ENCODE measurements around the gene PLEKHG7. TPM values are rescaled to one million over a fixed set of nuclear protein-coding genes. Genes with fewer than 3 reads are reported as not detected.
A peak's percentile ranks its signal among the peaks of the same experiment; 100 is the strongest.

PLEKHG7 gene
- total RNA-seq, 1 donor from 2014 or later = not detected

DNA sequence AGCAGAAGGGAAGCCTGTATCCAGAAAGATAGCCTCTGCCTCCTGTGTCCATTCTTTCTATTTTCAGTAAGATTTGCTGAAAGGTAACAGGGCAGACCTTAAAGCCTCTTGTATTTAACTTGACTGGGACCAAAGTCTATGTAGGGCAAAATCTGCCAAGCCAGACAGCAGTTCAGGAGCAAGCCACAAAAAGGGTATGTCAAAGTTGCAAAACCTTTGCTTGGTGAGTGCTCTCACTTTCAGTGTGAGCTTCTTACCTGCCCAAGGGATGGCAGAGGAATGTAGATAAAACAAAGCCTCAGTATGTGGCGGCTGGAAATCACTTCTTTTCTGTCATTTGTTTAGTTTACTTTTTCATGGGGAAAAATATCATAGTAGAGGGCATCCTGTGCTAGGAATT lies 63.1 kb downstream of the PLEKHG7 start:
- H3K27me3 Mint-ChIP-seq (ENCODE audit: low read depth) = no peaks in the 10 kb centered on the region
- H3K36me3 Mint-ChIP-seq (ENCODE audit: low read depth) = no peaks in the 10 kb centered on the region
- H3K9me3 Mint-ChIP-seq = peaks cover 3% of the 10 kb centered on the region
- no peak overlapping the region for H3K4me3 Mint-ChIP-seq
- TF ChIP-seq, protein P1, sequence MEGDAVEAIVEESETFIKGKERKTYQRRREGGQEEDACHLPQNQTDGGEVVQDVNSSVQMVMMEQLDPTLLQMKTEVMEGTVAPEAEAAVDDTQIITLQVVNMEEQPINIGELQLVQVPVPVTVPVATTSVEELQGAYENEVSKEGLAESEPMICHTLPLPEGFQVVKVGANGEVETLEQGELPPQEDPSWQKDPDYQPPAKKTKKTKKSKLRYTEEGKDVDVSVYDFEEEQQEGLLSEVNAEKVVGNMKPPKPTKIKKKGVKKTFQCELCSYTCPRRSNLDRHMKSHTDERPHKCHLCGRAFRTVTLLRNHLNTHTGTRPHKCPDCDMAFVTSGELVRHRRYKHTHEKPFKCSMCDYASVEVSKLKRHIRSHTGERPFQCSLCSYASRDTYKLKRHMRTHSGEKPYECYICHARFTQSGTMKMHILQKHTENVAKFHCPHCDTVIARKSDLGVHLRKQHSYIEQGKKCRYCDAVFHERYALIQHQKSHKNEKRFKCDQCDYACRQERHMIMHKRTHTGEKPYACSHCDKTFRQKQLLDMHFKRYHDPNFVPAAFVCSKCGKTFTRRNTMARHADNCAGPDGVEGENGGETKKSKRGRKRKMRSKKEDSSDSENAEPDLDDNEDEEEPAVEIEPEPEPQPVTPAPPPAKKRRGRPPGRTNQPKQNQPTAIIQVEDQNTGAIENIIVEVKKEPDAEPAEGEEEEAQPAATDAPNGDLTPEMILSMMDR (conservative IDR thresholded peaks at IDR 0.05) = no peak
- peaks cover 52% of the 10 kb centered on the region for H3K4me1 Mint-ChIP-seq
- DNase-seq (ENCODE audit: low read depth, low spot score) = no peak
- no peak overlapping the region for H3K27ac Mint-ChIP-seq (ENCODE audit: unreplicated experiment)

DNA sequence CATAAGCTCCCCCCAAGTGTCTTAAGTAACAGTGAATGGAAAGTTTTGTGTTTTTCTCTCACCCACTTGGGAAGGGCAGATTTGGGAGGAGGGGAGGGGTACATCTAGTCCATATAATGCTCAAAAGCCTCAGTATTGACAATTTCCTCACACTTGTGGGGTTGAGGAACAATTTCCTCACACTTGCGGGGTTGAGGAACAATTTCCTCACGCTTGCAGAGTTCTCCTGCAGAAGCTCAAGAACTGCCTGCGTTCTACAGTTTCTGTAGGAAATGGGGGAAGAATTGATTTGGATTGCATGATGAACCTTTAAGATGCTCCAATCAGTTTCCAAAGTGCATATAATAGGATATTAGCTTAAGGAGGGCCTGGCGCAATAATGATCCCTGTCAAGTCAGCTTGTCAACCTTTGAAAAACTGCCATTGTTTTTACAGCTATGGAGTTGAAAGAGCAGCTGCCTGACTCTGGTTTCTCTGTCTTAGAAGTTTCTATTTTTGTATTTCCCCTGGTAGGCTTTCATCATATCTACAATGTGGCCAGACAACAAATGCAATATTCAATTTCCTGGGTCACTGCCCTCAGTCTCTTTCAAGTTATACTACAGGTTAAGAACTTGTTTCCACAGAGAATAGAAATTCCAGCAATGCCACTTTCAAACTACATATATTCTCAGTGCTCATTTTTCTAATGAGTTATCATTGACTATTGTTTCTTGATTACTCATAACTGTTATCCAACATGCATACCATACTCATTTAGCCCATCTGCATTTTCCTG lies 66.5 kb downstream of the PLEKHG7 start:
- Mint-ChIP-seq H3K27ac (ENCODE audit: unreplicated experiment) (no peak overlapping the region), H3K27me3 (ENCODE audit: low read depth) (no peaks in the 10 kb centered on the region)

DNA sequence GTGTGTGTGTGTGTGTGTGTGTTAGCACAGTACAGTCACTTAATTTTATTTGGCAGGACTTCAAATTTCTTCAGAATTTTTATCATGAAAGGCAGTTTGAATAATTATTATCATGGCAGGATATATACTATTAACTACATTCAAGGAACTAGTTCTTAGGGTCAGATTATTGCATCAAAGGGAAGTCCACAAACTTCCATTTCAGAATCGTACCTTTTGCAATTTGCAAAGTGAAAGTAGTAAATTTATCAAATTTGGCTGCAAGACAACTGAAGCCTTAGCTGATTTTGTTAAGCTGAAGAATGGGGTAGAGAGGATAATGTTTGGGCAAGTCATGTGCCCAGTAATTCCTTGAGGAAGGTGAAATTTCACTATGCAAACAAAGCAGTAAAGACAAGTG lies 68.2 kb downstream of the PLEKHG7 start:
- Mint-ChIP-seq H3K27ac (ENCODE audit: unreplicated experiment) (no peak overlapping the region), H3K36me3 (ENCODE audit: low read depth) (no peaks in the 10 kb centered on the region), H3K27me3 (ENCODE audit: low read depth) (no peaks in the 10 kb centered on the region), H3K4me1 (peaks cover 64% of the 10 kb centered on the region), H3K9me3 (no peaks in the 10 kb centered on the region), H3K4me3 (no peak overlapping the region)
- no peak for DNase-seq (ENCODE audit: low read depth, low spot score)
- TF ChIP-seq, protein P1 (conservative IDR thresholded peaks at IDR 0.05) = no peak

More for the DNA sequence above, 66.5 kb downstream of the PLEKHG7 start:
- no peak for DNase-seq (ENCODE audit: low read depth, low spot score)
- TF ChIP-seq, protein P1 (conservative IDR thresholded peaks at IDR 0.05) = no peak
- Mint-ChIP-seq H3K4me3 (peak overlapping the region; percentile 48), H3K4me1 (peaks cover 63% of the 10 kb centered on the region), H3K9me3 (no peaks in the 10 kb centered on the region), H3K36me3 (ENCODE audit: low read depth) (no peaks in the 10 kb centered on the region)

DNA sequence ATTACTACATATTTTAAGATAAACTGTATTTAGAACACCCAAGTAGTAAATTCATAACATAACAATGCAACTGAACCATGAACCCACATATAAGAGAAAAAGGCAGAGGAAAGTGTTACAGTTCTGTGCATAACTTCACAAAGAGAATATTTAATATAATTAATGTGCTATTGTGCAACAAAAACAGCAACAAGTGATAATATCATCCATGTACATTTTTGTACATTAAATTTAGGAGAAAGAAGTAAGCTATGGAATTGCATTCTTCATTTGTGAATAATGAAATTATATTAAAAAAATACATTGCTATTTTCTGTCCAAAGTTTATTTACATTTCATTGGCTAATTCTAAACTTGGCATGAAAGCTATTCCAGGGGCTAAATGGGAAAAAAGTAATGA lies 72.6 kb downstream of the PLEKHG7 start:
- no peak for DNase-seq (ENCODE audit: low read depth, low spot score)
- H3K36me3 Mint-ChIP-seq (ENCODE audit: low read depth) = peaks cover 9% of the 10 kb centered on the region
- TF ChIP-seq, protein P1 (conservative IDR thresholded peaks at IDR 0.05) = no peak
- no peaks in the 10 kb centered on the region for H3K27me3 Mint-ChIP-seq (ENCODE audit: low read depth)
- no peak overlapping the region for H3K4me3 Mint-ChIP-seq
- no peaks in the 10 kb centered on the region for H3K9me3 Mint-ChIP-seq
- H3K27ac Mint-ChIP-seq (ENCODE audit: unreplicated experiment) = no peak overlapping the region
- H3K4me1 Mint-ChIP-seq = peaks cover 29% of the 10 kb centered on the region

DNA sequence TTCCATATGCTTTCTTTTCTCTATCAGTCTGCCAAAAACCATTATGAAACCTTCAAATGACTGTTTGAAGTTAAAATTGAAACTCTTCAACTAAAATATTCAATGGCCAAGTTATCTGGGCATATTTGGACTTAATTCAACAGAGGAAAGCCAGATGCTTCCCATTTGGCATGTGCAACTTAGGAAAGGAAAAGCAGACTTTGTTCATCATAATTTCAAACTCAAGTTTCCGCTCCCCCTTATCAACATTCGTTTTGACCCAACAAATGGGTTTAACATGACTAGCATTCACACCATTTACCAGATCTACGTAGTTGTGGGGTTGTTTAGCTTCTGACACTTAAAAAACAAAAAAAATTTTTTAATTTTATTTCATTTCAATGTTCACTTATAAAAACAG lies 75.7 kb downstream of the PLEKHG7 start:
- TF ChIP-seq, protein P1 (conservative IDR thresholded peaks at IDR 0.05) = no peak
- DNase-seq (ENCODE audit: low read depth, low spot score) = no peak
- no peak overlapping the region for H3K27ac Mint-ChIP-seq (ENCODE audit: unreplicated experiment)
- H3K27me3 Mint-ChIP-seq (ENCODE audit: low read depth) = no peaks in the 10 kb centered on the region
- H3K4me3 Mint-ChIP-seq = no peak overlapping the region
- H3K36me3 Mint-ChIP-seq (ENCODE audit: low read depth) = peaks cover 9% of the 10 kb centered on the region
- H3K4me1 Mint-ChIP-seq = peaks cover 11% of the 10 kb centered on the region
- no peaks in the 10 kb centered on the region for H3K9me3 Mint-ChIP-seq
